Neural cell (in vitro differentiated cells): ENCODE data around the gene REM2. TPM values are rescaled to one million over a fixed set of nuclear protein-coding genes. Genes with fewer than 3 reads are reported as not detected.
A peak's percentile ranks its signal among the peaks of the same experiment; 100 is the strongest.

Source experiments
- H2AFZ ChIP-seq: fragments of 200-600, 300-800 bp; sonication (generic), shearing (Covaris generic); 2 replicates; pipeline ENCODE4 v1.6.0; 2014; ENCODE audit warnings: low read depth, mild to moderate bottlenecking, antibody characterized with exemption, low read length, moderate library complexity
- H3F3A ChIP-seq: fragments of 200-600 bp; shearing (Covaris generic); 2 replicates; pipeline ENCODE4 v1.6.1; 2016; ENCODE audit warnings: mild to moderate bottlenecking, moderate library complexity, mixed read lengths, antibody characterized with exemption, low read length; ENCODE audit not compliant: insufficient read depth, poor library complexity, severe bottlenecking
- H3K27ac ChIP-seq: fragments of 200-600, 300-800 bp; sonication (generic), shearing (Covaris generic); 2 replicates; pipeline ENCODE4 v1.5.1; 2014; ENCODE audit warnings: mild to moderate bottlenecking, low read length, moderate library complexity
- H3K27me3 ChIP-seq: fragments of 300-800, 200-600 bp; sonication (generic), shearing (Covaris generic); 2 replicates; pipeline ENCODE4 v1.6.0; 2014; ENCODE audit warnings: mild to moderate bottlenecking, low read depth, low read length, moderate library complexity; ENCODE audit not compliant: insufficient read depth
- H3K36me3 ChIP-seq: fragments of 300-800, 200-600 bp; sonication (generic), shearing (Covaris generic); 2 replicates; pipeline ENCODE4 v1.5.1; 2014; ENCODE audit warnings: mild to moderate bottlenecking, antibody characterized with exemption, low read length, moderate library complexity; ENCODE audit not compliant: insufficient read depth
- H3K4me2 ChIP-seq: fragments of 300-800, 200-600 bp; sonication (generic), shearing (Covaris generic); 2 replicates; pipeline ENCODE4 v1.6.0; 2014; ENCODE audit warnings: mild to moderate bottlenecking, low read length
- H3K4me3 ChIP-seq: fragments of 300-800, 200-600 bp; sonication (generic), shearing (Covaris generic); 2 replicates; pipeline ENCODE4 v1.5.1; 2014; ENCODE audit warnings: mild to moderate bottlenecking, low read length, moderate library complexity
- H3K79me2 ChIP-seq: fragments of 200-600 bp; shearing (Covaris generic); replicated peaks from 2 replicates; pipeline ENCODE4 v1.6.0; 2014; ENCODE audit warnings: mild to moderate bottlenecking, low read length, moderate library complexity; ENCODE audit not compliant: insufficient read depth
- H3K9ac ChIP-seq: fragments of 300-800, 200-600 bp; sonication (generic), shearing (Covaris generic); 2 replicates; pipeline ENCODE4 v1.6.1; 2016; ENCODE audit warnings: mild to moderate bottlenecking, low read length, mixed read lengths
- H3K9me2 ChIP-seq: fragments of 200-600 bp; shearing (Covaris generic); 2 replicates; pipeline ENCODE4 v1.6.1; 2016; ENCODE audit warnings: mild to moderate bottlenecking, low read length, mixed read lengths; ENCODE audit not compliant: insufficient read depth
- H3K9me3 ChIP-seq: fragments of 200-600, 300-800 bp; sonication (generic), shearing (Covaris generic); 2 replicates; pipeline ENCODE4 v1.6.1; 2016; ENCODE audit warnings: mild to moderate bottlenecking, mixed run types, low read length, moderate library complexity, mixed read lengths
- H4K20me1 ChIP-seq: fragments of 200-600 bp; shearing (Covaris generic); 2 replicates; pipeline ENCODE4 v1.6.1; 2016; ENCODE audit warnings: mild to moderate bottlenecking, mixed run types; ENCODE audit not compliant: insufficient read depth
- EP300 ChIP-seq: fragments of 450-650 bp; conservative IDR thresholded peaks from 2 replicates; pipeline ENCODE4 v1.6.1; 2014; ENCODE audit warnings: antibody characterized with exemption, mild to moderate bottlenecking, moderate library complexity; ENCODE audit not compliant: poor library complexity, severe bottlenecking
- EZH2 ChIP-seq: fragments of 200-600, 300-800 bp; shearing (Covaris generic), sonication (generic); IDR thresholded peaks from 2 replicates; pipeline ENCODE4 v1.6.1; 2014; ENCODE audit warnings: antibody characterized with exemption, low read length, borderline replicate concordance, mild to moderate bottlenecking; ENCODE audit not compliant: insufficient read depth, poor library complexity, severe bottlenecking
- MXI1 ChIP-seq: fragments of 450-650 bp; conservative IDR thresholded peaks from 2 replicates; pipeline ENCODE4 v1.6.1; 2014; ENCODE audit warnings: antibody characterized with exemption, mild to moderate bottlenecking; ENCODE audit not compliant: poor library complexity, severe bottlenecking
- POLR2AphosphoS5 ChIP-seq: IDR thresholded peaks from 2 replicates; pipeline ENCODE4 v1.6.1; 2012
- RAD21 ChIP-seq: fragments of 450-650 bp; conservative IDR thresholded peaks from 2 replicates; pipeline ENCODE4 v1.6.1; 2014; ENCODE audit warnings: antibody characterized with exemption, mild to moderate bottlenecking, moderate library complexity
- SMC3 ChIP-seq: fragments of 450-650 bp; conservative IDR thresholded peaks from 2 replicates; pipeline ENCODE4 v1.6.1; 2014; ENCODE audit warnings: antibody characterized with exemption, mild to moderate bottlenecking, moderate library complexity; ENCODE audit not compliant: poor library complexity
- TAF1 ChIP-seq: IDR thresholded peaks from 2 replicates; pipeline ENCODE4 v1.6.1; 2012; ENCODE audit warnings: low read depth
- polyA plus RNA-seq: library from polyadenylated mRNA; depleted of rRNA; stranded (reverse); fragments of >200 nt; gene quantifications from 2 replicates; pipeline ENCODE4 v1.2.3, GENCODE V29; 2014
- TF ChIP-seq, protein P1 (sequence below): IDR thresholded peaks from 2 replicates; pipeline ENCODE4 v1.6.1; 2012; ENCODE audit warnings: borderline replicate concordance
- TF ChIP-seq, protein P2 (sequence below): fragments of 450-650 bp; IDR thresholded peaks from 2 replicates; pipeline ENCODE4 v1.5.1; 2014; ENCODE audit warnings: antibody characterized with exemption, mild to moderate bottlenecking, moderate library complexity; ENCODE audit not compliant: poor library complexity, severe bottlenecking

Gene REM2
- polyA plus RNA-seq, 1 donor from 2014 or later, result 28.6 TPM

DNA sequence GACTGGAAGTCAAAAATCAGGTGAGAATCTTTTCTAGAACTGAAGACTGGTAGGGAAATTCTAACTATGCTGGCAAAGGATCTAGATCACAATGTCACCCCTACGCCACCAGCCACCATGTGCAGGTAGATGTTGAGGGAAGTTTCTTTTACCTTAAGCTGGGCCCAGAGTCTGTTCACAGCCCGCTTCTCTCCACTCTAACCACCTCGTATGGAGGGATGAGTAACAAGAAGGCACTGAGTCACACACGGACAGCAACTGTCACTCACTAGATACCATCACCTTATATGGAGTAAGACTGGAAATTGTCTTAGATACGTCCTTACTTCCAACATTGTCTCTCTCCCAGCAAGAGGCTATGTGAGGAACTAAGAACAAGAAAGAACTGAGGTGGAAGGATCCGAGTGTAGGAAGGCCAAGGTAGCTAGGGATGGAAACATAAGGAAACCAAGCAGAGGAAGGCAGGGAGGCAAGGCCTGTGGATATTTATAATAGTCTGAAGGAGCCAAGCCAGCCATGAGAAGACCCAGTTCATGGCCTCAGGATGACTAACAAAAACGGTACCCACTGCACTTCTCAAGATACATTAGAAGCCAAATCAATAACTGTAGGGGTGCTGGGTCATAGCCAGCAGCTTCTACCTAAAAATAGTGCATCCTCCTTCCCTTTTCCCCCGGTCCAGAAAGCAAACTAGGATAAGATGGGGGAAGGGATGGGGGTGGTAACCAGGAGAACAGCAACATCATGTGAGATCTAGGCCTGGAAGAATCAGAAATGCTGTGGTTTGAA, 15.5 kb downstream of the REM2 start:
- no peaks in the 10 kb centered on the region for H3K9me3 ChIP-seq
- H2AFZ ChIP-seq, result no peak overlapping the region
- H3K27me3 ChIP-seq, result no peaks in the 10 kb centered on the region
- no peak overlapping the region for H3K9ac ChIP-seq
- no peaks in the 10 kb centered on the region for H3F3A ChIP-seq
- no peaks in the 10 kb centered on the region for H3K79me2 ChIP-seq
- TF ChIP-seq TAF1, result no peak
- TF ChIP-seq, protein P1, sequence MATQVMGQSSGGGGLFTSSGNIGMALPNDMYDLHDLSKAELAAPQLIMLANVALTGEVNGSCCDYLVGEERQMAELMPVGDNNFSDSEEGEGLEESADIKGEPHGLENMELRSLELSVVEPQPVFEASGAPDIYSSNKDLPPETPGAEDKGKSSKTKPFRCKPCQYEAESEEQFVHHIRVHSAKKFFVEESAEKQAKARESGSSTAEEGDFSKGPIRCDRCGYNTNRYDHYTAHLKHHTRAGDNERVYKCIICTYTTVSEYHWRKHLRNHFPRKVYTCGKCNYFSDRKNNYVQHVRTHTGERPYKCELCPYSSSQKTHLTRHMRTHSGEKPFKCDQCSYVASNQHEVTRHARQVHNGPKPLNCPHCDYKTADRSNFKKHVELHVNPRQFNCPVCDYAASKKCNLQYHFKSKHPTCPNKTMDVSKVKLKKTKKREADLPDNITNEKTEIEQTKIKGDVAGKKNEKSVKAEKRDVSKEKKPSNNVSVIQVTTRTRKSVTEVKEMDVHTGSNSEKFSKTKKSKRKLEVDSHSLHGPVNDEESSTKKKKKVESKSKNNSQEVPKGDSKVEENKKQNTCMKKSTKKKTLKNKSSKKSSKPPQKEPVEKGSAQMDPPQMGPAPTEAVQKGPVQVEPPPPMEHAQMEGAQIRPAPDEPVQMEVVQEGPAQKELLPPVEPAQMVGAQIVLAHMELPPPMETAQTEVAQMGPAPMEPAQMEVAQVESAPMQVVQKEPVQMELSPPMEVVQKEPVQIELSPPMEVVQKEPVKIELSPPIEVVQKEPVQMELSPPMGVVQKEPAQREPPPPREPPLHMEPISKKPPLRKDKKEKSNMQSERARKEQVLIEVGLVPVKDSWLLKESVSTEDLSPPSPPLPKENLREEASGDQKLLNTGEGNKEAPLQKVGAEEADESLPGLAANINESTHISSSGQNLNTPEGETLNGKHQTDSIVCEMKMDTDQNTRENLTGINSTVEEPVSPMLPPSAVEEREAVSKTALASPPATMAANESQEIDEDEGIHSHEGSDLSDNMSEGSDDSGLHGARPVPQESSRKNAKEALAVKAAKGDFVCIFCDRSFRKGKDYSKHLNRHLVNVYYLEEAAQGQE, result no peak
- no peak for TF ChIP-seq RAD21
- TF ChIP-seq POLR2AphosphoS5, result no peak
- TF ChIP-seq, protein P2, sequence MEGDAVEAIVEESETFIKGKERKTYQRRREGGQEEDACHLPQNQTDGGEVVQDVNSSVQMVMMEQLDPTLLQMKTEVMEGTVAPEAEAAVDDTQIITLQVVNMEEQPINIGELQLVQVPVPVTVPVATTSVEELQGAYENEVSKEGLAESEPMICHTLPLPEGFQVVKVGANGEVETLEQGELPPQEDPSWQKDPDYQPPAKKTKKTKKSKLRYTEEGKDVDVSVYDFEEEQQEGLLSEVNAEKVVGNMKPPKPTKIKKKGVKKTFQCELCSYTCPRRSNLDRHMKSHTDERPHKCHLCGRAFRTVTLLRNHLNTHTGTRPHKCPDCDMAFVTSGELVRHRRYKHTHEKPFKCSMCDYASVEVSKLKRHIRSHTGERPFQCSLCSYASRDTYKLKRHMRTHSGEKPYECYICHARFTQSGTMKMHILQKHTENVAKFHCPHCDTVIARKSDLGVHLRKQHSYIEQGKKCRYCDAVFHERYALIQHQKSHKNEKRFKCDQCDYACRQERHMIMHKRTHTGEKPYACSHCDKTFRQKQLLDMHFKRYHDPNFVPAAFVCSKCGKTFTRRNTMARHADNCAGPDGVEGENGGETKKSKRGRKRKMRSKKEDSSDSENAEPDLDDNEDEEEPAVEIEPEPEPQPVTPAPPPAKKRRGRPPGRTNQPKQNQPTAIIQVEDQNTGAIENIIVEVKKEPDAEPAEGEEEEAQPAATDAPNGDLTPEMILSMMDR, result no peak
- TF ChIP-seq EP300, result no peak
- TF ChIP-seq EZH2, result no peak
- TF ChIP-seq MXI1, result no peak
- no peak for TF ChIP-seq SMC3
- H4K20me1 ChIP-seq, result no peaks in the 10 kb centered on the region
- no peak overlapping the region for H3K27ac ChIP-seq
- no peak overlapping the region for H3K4me2 ChIP-seq
- H3K36me3 ChIP-seq, result no peaks in the 10 kb centered on the region
- no peaks in the 10 kb centered on the region for H3K9me2 ChIP-seq
- no peak overlapping the region for H3K4me3 ChIP-seq

DNA sequence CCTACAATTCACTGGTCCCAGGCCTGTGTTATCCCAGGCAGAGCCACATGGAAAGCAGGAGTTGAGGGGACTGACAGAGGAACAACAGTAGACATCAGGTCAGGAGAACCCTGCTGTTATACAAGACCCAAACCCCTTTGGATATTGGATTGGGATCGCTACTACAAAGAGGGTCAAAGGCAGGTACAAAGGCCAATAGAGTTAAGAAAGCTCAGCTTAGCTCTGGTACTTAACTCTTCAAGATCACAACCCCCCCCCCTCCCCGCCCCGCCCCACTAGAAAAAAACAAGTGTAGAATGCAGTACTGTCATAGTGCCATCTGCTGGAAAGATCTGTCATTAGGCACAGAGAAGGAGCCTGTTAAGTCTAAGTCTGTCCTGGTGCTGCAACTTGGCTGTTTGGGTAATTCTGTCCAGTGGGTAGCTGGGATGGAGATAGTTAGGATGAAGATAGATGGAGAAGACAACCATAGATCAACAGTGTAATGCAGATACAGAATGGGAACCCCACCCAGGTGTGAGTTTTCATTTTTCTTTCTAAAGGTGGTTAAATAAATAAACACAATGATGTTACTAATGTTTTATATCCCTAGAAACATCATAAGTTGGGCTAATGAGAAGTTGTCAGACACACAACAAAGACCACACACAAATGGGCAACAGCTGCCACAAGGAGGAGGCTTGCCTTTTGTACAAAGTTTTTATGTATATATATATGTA, 17.2 kb downstream of the REM2 start:
- H2AFZ ChIP-seq, result no peak overlapping the region
- H3K9me2 ChIP-seq, result no peaks in the 10 kb centered on the region
- H3K4me3 ChIP-seq, result no peak overlapping the region

More for the DNA sequence above, 17.2 kb downstream of the REM2 start:
- TF ChIP-seq TAF1 (no peak), SMC3 (peak; percentile 88), POLR2AphosphoS5 (no peak), RAD21 (peak; percentile 75), MXI1 (no peak), EZH2 (no peak), EP300 (no peak)
- TF ChIP-seq, protein P1, result no peak
- TF ChIP-seq, protein P2, result peak; percentile 75
- no peaks in the 10 kb centered on the region for H3K9me3 ChIP-seq
- H3K36me3 ChIP-seq, result peaks cover 6% of the 10 kb centered on the region
- H4K20me1 ChIP-seq, result no peaks in the 10 kb centered on the region
- H3F3A ChIP-seq, result no peaks in the 10 kb centered on the region
- no peak overlapping the region for H3K27ac ChIP-seq
- H3K9ac ChIP-seq, result no peak overlapping the region
- no peak overlapping the region for H3K4me2 ChIP-seq
- no peaks in the 10 kb centered on the region for H3K27me3 ChIP-seq
- no peaks in the 10 kb centered on the region for H3K79me2 ChIP-seq
